Activated T-cell treated with anti-CD3 and anti-CD28 coated beads for 24 hours (primary cell): ENCODE data around the gene CSTPP1.
A peak's percentile ranks its signal among the peaks of the same experiment; 100 is the strongest.
"Not testable (repeated sequence)": the region's sequence is repeated elsewhere in the genome, so short reads cannot be mapped to it uniquely, and the experiment has no call there.

Experiments used
- DNase-seq: peaks from one replicate; pipeline ENCODE4 v3.0.0-alpha.2; 2020; ENCODE audit warnings: low read depth

CSTPP1 gene

DNA sequence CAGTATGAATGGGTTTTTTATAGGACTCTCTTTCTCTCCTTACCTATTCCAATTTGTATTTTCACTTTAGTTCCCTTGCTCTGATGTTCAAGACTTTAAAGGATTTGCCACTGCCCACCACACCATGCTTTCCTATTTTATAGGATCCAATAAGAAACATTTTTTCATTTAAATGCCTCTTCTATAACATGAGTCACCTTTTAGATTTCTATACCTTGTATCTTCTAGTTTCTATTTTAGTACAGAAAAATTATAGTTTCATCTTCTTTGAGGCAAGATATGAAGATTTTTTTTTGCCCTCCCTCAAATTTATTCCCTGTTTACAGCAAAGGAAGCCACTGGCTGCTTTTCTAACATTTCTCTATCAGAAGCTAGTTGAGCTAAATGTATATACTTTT, 163.4 kb downstream of the CSTPP1 start:
- no peak for DNase-seq

GRCh38 chr11:47101406-47101805, 164.8 kb downstream of the CSTPP1 start:
- DNase-seq = no peak

GRCh38 chr11:47104261-47104950, 167.8 kb downstream of the CSTPP1 start:
- DNase-seq = no peak

DNA sequence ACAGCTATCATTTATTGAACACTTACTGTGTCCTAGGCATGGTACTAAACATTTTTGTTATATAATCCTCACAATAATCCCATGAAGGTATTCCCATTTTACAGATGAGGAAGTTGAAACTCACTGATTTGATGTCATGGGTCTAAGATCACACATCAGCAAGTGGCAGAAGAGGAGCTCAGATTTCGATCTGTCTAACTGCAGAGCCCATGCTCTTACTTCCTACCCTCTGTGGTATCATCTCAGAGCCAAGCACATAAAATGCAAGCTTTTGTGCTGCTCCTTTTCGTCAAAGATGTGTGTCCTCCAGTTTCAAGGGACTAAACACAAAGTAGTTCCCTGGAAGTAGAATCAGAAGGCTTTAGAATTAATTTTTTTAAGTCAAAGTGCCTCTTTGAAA, 169.0 kb downstream of the CSTPP1 start:
- DNase-seq = no peak

- DNase-seq = no peak
These were observed 169.4 kb downstream of the CSTPP1 start for GRCh38 chr11:47105974-47106373.

GRCh38 chr11:47106798-47107411, 170.3 kb downstream of the CSTPP1 start:
- DNase-seq = no peak

DNA sequence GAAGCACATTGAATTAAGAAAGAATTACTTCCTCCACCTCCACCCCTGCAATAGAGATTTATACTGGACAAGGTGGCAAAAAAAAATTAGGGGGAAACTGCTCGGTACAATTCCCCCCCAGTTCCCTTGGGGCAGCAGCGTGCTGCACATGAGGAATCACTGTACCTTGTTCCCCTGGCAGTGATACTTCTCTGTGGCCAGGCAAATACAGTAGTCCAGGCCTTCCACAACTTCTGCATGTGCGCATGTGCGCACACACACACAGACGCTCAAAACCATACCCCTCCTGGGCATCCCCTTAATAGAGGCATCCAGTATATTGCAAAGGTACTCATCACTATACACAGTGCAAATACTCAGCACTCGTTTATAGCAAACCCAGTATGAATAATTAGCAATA, 171.2 kb downstream of the CSTPP1 start:
- no peak for DNase-seq

DNA sequence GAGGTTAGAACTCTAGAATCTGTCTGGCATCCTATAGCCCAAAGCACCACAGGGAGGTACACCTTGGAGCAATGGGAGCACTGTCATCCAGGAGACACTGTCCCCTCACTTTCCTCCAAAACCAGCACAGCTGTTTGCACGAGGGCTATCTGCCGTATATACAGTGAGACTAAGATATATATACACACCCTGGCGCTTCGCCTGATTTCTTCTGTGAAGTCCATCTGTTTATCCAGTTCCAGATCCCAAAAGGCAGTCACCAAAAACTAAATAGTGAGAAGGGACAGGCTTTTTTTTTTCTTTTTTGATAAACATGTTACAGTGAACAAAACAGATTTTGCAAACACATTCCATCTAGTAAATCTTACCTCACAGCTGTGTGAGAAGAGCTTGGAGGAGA, 171.7 kb downstream of the CSTPP1 start:
- DNase-seq = no peak

GRCh38 chr11:47109051-47109726, 172.6 kb downstream of the CSTPP1 start:
- DNase-seq = no peak

DNA sequence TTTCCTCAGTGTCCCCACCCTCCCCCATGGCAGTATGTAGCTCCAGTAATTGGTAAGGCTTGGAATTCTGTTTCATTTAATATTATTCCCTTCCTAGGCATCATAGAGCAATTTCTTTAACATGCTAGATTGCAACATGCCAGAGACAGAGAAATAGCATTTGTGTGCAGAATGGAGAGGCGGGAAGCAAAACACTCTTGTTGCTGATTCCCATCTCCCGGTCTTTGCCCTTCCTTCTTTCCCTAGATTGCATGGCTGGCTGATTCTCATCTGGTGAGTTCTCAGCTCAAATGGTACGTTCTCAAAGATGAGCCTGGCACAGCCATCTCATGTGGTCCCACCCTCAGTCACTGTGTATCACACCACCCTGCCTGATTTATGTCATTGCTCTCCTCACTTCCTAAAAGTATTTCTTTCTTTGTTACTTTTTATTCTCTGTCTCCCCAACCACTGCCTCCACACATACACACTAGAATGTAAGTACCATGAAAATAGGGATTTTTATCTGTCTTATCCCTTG, 173.2 kb downstream of the CSTPP1 start:
- no peak for DNase-seq

- no peak for DNase-seq
These were observed 174.8 kb downstream of the CSTPP1 start for GRCh38 chr11:47111318-47111804.

DNA sequence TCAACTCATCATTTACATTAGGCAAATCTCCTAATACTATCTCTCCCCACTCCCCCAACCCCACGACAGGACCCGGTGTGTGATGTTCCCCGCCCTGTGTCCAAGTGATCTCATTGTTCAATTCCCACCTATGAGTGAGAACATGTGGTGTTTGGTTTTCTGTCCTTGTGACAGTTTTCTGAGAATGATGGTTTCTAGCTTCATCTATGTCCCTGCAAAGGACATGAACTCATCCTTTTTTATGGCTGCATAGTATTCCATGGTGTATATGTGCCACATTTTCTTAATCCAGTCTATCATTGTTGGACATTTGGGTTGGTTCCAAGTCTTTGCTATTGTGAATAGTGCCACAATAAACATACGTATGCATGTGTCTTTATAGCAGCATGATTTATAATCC, 176.4 kb downstream of the CSTPP1 start:
- DNase-seq = not testable (repeated sequence)

GRCh38 chr11:47118958-47119688, 182.6 kb downstream of the CSTPP1 start:
- peak; percentile 11 for DNase-seq

DNA sequence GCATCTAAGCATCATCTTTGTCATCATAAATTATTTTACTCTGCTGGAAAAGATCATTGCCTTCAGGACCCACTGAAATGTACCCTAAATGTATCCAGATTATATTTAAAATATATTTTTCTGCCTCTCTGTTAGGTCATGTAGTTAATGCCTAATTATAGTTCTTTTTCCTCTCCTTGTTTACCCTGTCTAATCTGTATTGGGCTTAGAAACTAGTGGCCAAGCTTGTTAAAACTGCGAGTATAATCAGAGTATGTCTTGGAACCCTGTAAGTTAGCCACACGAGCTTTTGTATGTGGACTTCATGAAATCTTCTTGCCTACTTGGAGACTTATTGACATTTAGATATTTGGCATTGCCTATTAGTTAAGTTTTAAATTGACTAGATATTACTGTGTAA, 184.5 kb downstream of the CSTPP1 start:
- DNase-seq = no peak

DNA sequence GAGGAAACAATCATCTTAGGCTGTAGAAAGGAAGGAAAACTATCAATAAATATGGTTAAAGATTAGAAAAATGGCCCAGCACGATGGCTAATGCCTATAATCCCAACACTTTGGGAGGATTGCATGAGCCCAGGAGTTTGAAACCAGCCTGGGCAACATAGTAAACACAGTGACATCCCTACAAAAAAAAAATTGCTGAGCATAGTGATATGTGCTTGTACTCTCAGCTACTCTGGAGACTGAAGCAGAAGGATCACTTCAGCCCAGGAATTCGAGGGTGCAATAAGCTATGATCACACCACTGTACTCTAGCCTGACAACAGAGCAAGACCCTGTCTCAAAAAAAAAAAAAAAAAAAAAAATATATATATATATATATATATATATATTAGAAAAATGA, 185.2 kb downstream of the CSTPP1 start:
- DNase-seq = no peak

- no peak for DNase-seq
These were observed 186.5 kb downstream of the CSTPP1 start for GRCh38 chr11:47123094-47123493.

GRCh38 chr11:47124675-47125074, 188.1 kb downstream of the CSTPP1 start:
- no peak for DNase-seq

- DNase-seq = no peak
These were observed 188.5 kb downstream of the CSTPP1 start for GRCh38 chr11:47125083-47125482.

DNA sequence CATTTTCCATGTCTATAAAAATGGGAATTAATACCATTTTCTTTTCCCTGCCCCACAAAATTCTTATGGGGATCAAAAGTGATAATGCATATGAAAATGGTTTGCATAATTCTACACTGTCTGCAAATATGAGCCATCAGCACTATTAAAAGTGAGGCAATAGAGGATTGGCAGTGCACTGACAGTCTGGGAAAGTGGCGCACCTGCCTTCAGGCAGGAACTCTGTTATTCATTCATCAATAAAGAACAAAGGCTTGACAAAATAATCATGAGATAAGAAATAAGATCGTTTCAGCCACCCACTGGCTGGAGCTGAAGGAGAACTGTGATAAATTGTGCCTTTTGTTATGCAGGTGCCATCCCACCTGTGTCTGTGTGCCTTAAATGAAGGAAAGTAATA, 190.7 kb downstream of the CSTPP1 start:
- no peak for DNase-seq

- DNase-seq = no peak
These were observed 194.0 kb downstream of the CSTPP1 start for GRCh38 chr11:47130543-47130942.

DNA sequence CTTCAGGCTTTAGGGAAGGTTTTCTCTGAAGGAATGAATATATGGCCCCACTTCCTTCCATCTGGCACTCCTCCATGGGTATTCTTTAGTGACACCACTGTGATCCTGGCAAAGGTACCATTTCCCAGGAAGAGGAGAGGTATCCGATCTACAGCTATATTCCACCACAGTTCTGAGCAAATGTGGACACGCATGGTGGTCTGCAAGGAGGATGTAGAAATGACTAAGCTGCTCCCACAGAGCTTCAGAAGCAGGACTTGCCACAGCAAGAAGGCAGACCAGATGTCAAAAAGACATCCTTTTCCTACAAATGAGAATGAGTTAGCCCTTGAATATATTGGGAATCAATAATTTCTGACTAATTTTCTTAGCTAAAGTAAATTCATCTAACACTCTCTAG, 194.6 kb downstream of the CSTPP1 start:
- DNase-seq = no peak

GRCh38 chr11:47132490-47132889, 195.9 kb downstream of the CSTPP1 start:
- DNase-seq = no peak
